Measurements from ENCODE around the gene SLC6A6.

DNA sequence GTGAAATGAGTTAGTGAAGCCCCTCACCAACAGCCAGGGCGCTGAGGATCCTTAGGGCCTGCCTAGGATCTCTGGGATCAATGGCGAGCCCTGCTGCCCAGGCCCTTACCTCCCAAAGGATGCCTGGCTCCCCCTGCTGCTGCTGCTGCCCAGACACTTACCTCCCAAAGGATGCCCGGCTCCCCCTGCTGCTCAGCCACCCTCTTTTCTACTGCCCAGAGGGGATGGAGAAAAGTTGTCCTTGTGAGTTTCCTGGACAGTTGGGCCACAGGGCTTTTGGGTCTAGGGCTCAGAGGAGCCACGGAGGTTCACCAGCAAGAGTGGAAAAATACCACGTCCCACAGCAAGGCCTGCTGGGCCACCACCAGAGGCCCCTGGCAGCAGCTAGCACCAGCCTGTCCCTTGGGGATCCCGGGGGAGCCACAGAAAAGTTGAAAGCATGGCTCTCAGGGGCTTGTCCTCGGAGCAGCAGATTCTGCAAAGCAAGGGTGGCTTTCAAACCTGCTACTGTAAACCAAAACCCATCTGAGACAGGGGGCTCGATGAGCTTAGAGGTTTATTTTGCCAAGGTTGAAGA is 59.4 kb downstream of the SLC6A6 start:
- TF ChIP-seq, protein P1, sequence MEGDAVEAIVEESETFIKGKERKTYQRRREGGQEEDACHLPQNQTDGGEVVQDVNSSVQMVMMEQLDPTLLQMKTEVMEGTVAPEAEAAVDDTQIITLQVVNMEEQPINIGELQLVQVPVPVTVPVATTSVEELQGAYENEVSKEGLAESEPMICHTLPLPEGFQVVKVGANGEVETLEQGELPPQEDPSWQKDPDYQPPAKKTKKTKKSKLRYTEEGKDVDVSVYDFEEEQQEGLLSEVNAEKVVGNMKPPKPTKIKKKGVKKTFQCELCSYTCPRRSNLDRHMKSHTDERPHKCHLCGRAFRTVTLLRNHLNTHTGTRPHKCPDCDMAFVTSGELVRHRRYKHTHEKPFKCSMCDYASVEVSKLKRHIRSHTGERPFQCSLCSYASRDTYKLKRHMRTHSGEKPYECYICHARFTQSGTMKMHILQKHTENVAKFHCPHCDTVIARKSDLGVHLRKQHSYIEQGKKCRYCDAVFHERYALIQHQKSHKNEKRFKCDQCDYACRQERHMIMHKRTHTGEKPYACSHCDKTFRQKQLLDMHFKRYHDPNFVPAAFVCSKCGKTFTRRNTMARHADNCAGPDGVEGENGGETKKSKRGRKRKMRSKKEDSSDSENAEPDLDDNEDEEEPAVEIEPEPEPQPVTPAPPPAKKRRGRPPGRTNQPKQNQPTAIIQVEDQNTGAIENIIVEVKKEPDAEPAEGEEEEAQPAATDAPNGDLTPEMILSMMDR (IDR thresholded peaks at IDR 0.05): no peak
- TF ChIP-seq GTF2I (CRISPR knock-in tag; conservative IDR thresholded peaks at IDR 0.05): no peak
- TF ChIP-seq, protein P2, sequence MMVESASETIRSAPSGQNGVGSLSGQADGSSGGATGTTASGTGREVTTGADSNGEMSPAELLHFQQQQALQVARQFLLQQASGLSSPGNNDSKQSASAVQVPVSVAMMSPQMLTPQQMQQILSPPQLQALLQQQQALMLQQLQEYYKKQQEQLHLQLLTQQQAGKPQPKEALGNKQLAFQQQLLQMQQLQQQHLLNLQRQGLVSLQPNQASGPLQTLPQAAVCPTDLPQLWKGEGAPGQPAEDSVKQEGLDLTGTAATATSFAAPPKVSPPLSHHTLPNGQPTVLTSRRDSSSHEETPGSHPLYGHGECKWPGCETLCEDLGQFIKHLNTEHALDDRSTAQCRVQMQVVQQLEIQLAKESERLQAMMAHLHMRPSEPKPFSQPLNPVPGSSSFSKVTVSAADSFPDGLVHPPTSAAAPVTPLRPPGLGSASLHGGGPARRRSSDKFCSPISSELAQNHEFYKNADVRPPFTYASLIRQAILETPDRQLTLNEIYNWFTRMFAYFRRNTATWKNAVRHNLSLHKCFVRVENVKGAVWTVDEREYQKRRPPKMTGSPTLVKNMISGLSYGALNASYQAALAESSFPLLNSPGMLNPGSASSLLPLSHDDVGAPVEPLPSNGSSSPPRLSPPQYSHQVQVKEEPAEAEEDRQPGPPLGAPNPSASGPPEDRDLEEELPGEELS (CRISPR knock-in tag; IDR thresholded peaks at IDR 0.05): no peak
- no peak for TF ChIP-seq ZNF416 (CRISPR knock-in tag; IDR thresholded peaks at IDR 0.05)
- TF ChIP-seq FOXJ3 (CRISPR knock-in tag; IDR thresholded peaks at IDR 0.05; ENCODE audit: borderline replicate concordance): no peak
- no peak for TF ChIP-seq RELA (CRISPR knock-in tag; IDR thresholded peaks at IDR 0.05; ENCODE audit: borderline replicate concordance)
- TF ChIP-seq, protein P3, sequence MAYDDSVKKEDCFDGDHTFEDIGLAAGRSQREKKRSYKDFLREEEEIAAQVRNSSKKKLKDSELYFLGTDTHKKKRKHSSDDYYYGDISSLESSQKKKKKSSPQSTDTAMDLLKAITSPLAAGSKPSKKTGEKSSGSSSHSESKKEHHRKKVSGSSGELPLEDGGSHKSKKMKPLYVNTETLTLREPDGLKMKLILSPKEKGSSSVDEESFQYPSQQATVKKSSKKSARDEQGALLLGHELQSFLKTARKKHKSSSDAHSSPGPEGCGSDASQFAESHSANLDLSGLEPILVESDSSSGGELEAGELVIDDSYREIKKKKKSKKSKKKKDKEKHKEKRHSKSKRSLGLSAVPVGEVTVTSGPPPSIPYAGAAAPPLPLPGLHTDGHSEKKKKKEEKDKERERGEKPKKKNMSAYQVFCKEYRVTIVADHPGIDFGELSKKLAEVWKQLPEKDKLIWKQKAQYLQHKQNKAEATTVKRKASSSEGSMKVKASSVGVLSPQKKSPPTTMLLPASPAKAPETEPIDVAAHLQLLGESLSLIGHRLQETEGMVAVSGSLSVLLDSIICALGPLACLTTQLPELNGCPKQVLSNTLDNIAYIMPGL (CRISPR knock-in tag; IDR thresholded peaks at IDR 0.05): no peak
- TF ChIP-seq, protein P4, sequence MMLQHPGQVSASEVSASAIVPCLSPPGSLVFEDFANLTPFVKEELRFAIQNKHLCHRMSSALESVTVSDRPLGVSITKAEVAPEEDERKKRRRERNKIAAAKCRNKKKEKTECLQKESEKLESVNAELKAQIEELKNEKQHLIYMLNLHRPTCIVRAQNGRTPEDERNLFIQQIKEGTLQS (CRISPR knock-in tag; conservative IDR thresholded peaks at IDR 0.05): no peak
- no peak for TF ChIP-seq FOXP1 (CRISPR knock-in tag; IDR thresholded peaks at IDR 0.05; ENCODE audit: borderline replicate concordance)
- no peak for TF ChIP-seq SP1 (CRISPR knock-in tag; conservative IDR thresholded peaks at IDR 0.05)
